Mesendoderm (in vitro differentiated cells): Measurements from ENCODE around the gene PHF20.
"Not testable (repeated sequence)": the region's sequence is repeated elsewhere in the genome, so short reads cannot be mapped to it uniquely, and the experiment has no call there.

Experiments
- DNase-seq: peaks from one replicate; pipeline ENCODE4 v3.0.0; 2013
- H2AK5ac ChIP-seq: 2 replicates; pipeline ENCODE4 v1.6.1; 2013; ENCODE audit warnings: low read length, inconsistent platforms
- H2BK120ac ChIP-seq: 2 replicates; pipeline ENCODE4 v1.6.1; 2013; ENCODE audit warnings: low read depth, mild to moderate bottlenecking, low read length, moderate library complexity, mixed read lengths
- H2BK15ac ChIP-seq: replicated peaks from 2 replicates; pipeline ENCODE4 v1.6.1; 2013; ENCODE audit warnings: low read depth, mild to moderate bottlenecking, moderate library complexity
- H2BK5ac ChIP-seq: 2 replicates; pipeline ENCODE4 v1.6.1; 2013; ENCODE audit warnings: low read length, inconsistent platforms
- H3K18ac ChIP-seq: 2 replicates; pipeline ENCODE4 v1.6.1; 2013; ENCODE audit warnings: mild to moderate bottlenecking, low read length, mixed read lengths
- H3K23ac ChIP-seq: one replicate; pipeline ENCODE4 v1.6.1; 2013; ENCODE audit warnings: low read length
- H3K27ac ChIP-seq: 2 replicates; pipeline ENCODE4 v1.5.1; 2013; ENCODE audit warnings: low read depth, mild to moderate bottlenecking, inconsistent platforms, low read length, moderate library complexity
- H3K27me3 ChIP-seq: 2 replicates; pipeline ENCODE4 v1.6.1; 2013; ENCODE audit warnings: low read length, control low read depth, mild to moderate bottlenecking, inconsistent platforms; ENCODE audit not compliant: insufficient read depth, poor library complexity
- H3K36me3 ChIP-seq: 2 replicates; pipeline ENCODE4 v1.6.1; 2013; ENCODE audit warnings: low read length, inconsistent platforms; ENCODE audit not compliant: control insufficient read depth, insufficient read depth
- H3K4ac ChIP-seq: one replicate; pipeline ENCODE4 v1.6.1; 2013; ENCODE audit warnings: low read depth, mild to moderate bottlenecking, low read length, moderate library complexity
- H3K4me1 ChIP-seq: 2 replicates; pipeline ENCODE4 v1.6.1; 2013; ENCODE audit warnings: low read depth, low read length, inconsistent platforms; ENCODE audit not compliant: control insufficient read depth
- H3K4me2 ChIP-seq: 2 replicates; pipeline ENCODE4 v1.6.1; 2013; ENCODE audit warnings: low read length
- H3K4me3 ChIP-seq: 2 replicates; pipeline ENCODE4 v1.5.1; 2013; ENCODE audit warnings: mild to moderate bottlenecking, low read length
- H3K56ac ChIP-seq: one replicate; pipeline ENCODE4 v1.6.1; 2013; ENCODE audit warnings: low read length
- H3K79me1 ChIP-seq: 2 replicates; pipeline ENCODE4 v1.6.1; 2013; ENCODE audit warnings: low read length, inconsistent platforms
- H3K79me2 ChIP-seq: 2 replicates; pipeline ENCODE4 v1.6.1; 2013; ENCODE audit warnings: mild to moderate bottlenecking, low read length; ENCODE audit not compliant: control insufficient read depth, insufficient read depth
- H3K9ac ChIP-seq: 2 replicates; pipeline ENCODE4 v1.6.1; 2013; ENCODE audit warnings: low read length, inconsistent platforms
- H4K5ac ChIP-seq: one replicate; pipeline ENCODE4 v1.6.1; 2013; ENCODE audit warnings: low read length
- H4K8ac ChIP-seq: one replicate; pipeline ENCODE4 v1.6.1; 2013; ENCODE audit warnings: low read depth, mild to moderate bottlenecking, control low read depth, low read length, moderate library complexity
- WGBS: extraction: QIAGEN DNeasy Blood & Tissue Kit; methylation state at CpG from one replicate; pipeline ENCODE4 v1.1.7; 2013; ENCODE audit warnings: low lambda C conversion rate, missing lambda C conversion rate; ENCODE audit not compliant: insufficient coverage; ENCODE audit errors: extremely low coverage; 5-methylcytosine and 5-hydroxymethylcytosine counted together

PHF20 gene

GRCh38 chr20:35761548-35761947 is 10.3 kb upstream of the PHF20 start:
- H3K23ac ChIP-seq, H3K36me3 ChIP-seq, H3K79me2 ChIP-seq, H3K4me1 ChIP-seq, H3K27ac ChIP-seq, H3K56ac ChIP-seq, H3K4me2 ChIP-seq, H3K4ac ChIP-seq, H3K79me1 ChIP-seq, DNase-seq, H2AK5ac ChIP-seq, H3K9ac ChIP-seq, H4K8ac ChIP-seq, H2BK5ac ChIP-seq, H3K18ac ChIP-seq, H2BK120ac ChIP-seq, H2BK15ac ChIP-seq, H4K5ac ChIP-seq, H3K27me3 ChIP-seq, H3K4me3 ChIP-seq: not testable (repeated sequence)
- no CpG with 5 or more reads among the region's 11 CpGs for WGBS

- Histone ChIP-seq H3K4me2 (no peak overlapping the region), H2BK15ac (no peak overlapping the region), H3K18ac (no peak overlapping the region), H3K9ac (no peak overlapping the region), H3K36me3 (no peaks in the 10 kb centered on the region), H3K27me3 (no peaks in the 10 kb centered on the region), H2BK120ac (no peak overlapping the region), H2AK5ac (no peak overlapping the region), H2BK5ac (no peak overlapping the region), H3K56ac (no peak overlapping the region), H3K4me3 (no peak overlapping the region), H3K79me2 (no peaks in the 10 kb centered on the region), H3K79me1 (no peaks in the 10 kb centered on the region), H3K27ac (no peak overlapping the region), H3K4ac (no peak overlapping the region), H3K23ac (no peak overlapping the region), H3K4me1 (no peaks in the 10 kb centered on the region), H4K5ac (no peak overlapping the region), H4K8ac (no peak overlapping the region)
- DNase-seq, result no peak
- no CpG with 5 or more reads among the region's 3 CpGs for WGBS
These were observed 9.4 kb upstream of the PHF20 start for GRCh38 chr20:35762461-35762860.

- not testable (repeated sequence) for H3K18ac ChIP-seq, H3K27ac ChIP-seq, H4K5ac ChIP-seq, DNase-seq, H3K4ac ChIP-seq, H2BK120ac ChIP-seq, H2BK5ac ChIP-seq, H3K4me3 ChIP-seq, H4K8ac ChIP-seq, H3K36me3 ChIP-seq, H3K56ac ChIP-seq, H3K4me2 ChIP-seq, H3K79me1 ChIP-seq, H3K9ac ChIP-seq, H3K79me2 ChIP-seq, H2BK15ac ChIP-seq, H3K4me1 ChIP-seq, H2AK5ac ChIP-seq, H3K27me3 ChIP-seq, H3K23ac ChIP-seq
- no CpG with 5 or more reads among the region's 2 CpGs for WGBS
These were observed 6.9 kb upstream of the PHF20 start for GRCh38 chr20:35764936-35765335.

- Histone ChIP-seq H3K18ac (no peak overlapping the region), H3K4me1 (peaks cover 2% of the 10 kb centered on the region), H3K79me1 (no peaks in the 10 kb centered on the region), H4K5ac (no peak overlapping the region), H2BK120ac (no peak overlapping the region), H3K4me2 (no peak overlapping the region), H3K79me2 (no peaks in the 10 kb centered on the region), H3K4me3 (no peak overlapping the region), H3K23ac (no peak overlapping the region), H3K9ac (no peak overlapping the region), H2BK15ac (no peak overlapping the region), H2AK5ac (no peak overlapping the region), H2BK5ac (no peak overlapping the region), H3K27ac (no peak overlapping the region), H3K36me3 (no peaks in the 10 kb centered on the region), H3K4ac (no peak overlapping the region), H3K56ac (no peak overlapping the region), H3K27me3 (no peaks in the 10 kb centered on the region), H4K8ac (no peak overlapping the region)
- no CpG with 5 or more reads among the region's 4 CpGs for WGBS
- DNase-seq, result no peak
These were observed 5.0 kb upstream of the PHF20 start for GRCh38 chr20:35766843-35767242.

- Histone ChIP-seq H2AK5ac (no peak overlapping the region), H4K8ac (no peak overlapping the region), H3K4me1 (peaks cover 2% of the 10 kb centered on the region), H4K5ac (no peak overlapping the region), H3K4me3 (no peak overlapping the region), H2BK15ac (no peak overlapping the region), H3K4ac (peak overlapping the region; percentile 17), H2BK120ac (no peak overlapping the region), H3K18ac (peak overlapping the region; percentile 6), H3K4me2 (no peak overlapping the region), H3K79me2 (peaks cover 6% of the 10 kb centered on the region), H2BK5ac (no peak overlapping the region), H3K79me1 (no peaks in the 10 kb centered on the region), H3K56ac (peak overlapping the region; percentile 52), H3K23ac (no peak overlapping the region), H3K27ac (no peak overlapping the region), H3K36me3 (no peaks in the 10 kb centered on the region), H3K9ac (no peak overlapping the region), H3K27me3 (no peaks in the 10 kb centered on the region)
- peak; percentile 69 for DNase-seq
- WGBS, result no CpG with 5 or more reads among the region's 12 CpGs
These were observed 3.9 kb upstream of the PHF20 start for GRCh38 chr20:35767683-35768481.
